HAP-1 (cell line): ENCODE results near the gene BTBD16.

Source experiments
- DNase-seq, 2 experiments: peaks; one replicate each; pipeline ENCODE4 v3.0.0-alpha.2; 2016 to 2020; ENCODE audit warnings: low spot score in 2 of 2
- H3K27me3 ChIP-seq: fragments of 250-450 bp; sonication (Bioruptor Pico); 2 replicates; pipeline ENCODE4 v1.5.1; 2020; ENCODE audit warnings: low read depth, mild to moderate bottlenecking, moderate library complexity
- H3K36me3 ChIP-seq: fragments of 250-450 bp; sonication (Bioruptor Pico); replicated peaks from 2 replicates; pipeline ENCODE4 v1.5.1; 2020; ENCODE audit warnings: mild to moderate bottlenecking
- H3K4me1 ChIP-seq: fragments of 250-450 bp; sonication (Bioruptor Pico); 2 replicates; pipeline ENCODE4 v1.5.1; 2020; ENCODE audit warnings: mild to moderate bottlenecking
- H3K4me3 ChIP-seq: fragments of 250-450 bp; sonication (Bioruptor Pico); 2 replicates; pipeline ENCODE4 v1.5.1; 2020; ENCODE audit warnings: mild to moderate bottlenecking, moderate library complexity
- H3K9me3 ChIP-seq: fragments of 250-450 bp; sonication (Bioruptor Pico); 2 replicates; pipeline ENCODE4 v1.5.1; 2020; ENCODE audit warnings: mild to moderate bottlenecking, moderate library complexity
- in situ Hi-C: fragments of 300-500 bp; cut with MboI; formaldehyde crosslinking; loops from 3 replicates; pipeline ENCODE4 v1.14.3; 2020; ENCODE audit warnings: low sequenced_read_pairs, inconsistent platforms, mixed read lengths

The BTBD16 gene

DNA sequence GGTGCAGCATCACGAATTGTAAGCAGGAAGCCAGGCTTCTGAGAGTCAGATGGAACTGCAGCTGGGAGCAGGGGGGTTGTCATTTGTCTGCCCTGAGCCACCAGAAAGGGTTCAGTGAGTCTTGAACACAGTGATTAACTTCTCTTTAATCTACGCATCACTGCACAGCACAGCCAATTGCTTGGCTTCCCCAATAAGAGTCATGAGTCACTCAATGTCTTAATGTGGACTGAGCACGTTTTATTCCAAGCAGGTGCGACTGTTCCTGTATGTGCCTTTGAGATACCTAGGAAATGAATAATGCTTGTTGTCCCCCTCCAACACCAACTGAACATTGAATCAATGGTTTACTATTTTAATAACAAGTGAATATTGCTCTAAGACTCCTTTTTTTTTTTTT is 77.4 kb downstream of the BTBD16 start:
- no peaks in the 10 kb centered on the region for H3K4me1 ChIP-seq
- no peak overlapping the region for H3K4me3 ChIP-seq
- H3K27me3 ChIP-seq: no peaks in the 10 kb centered on the region
- no peaks in the 10 kb centered on the region for H3K36me3 ChIP-seq
- no peaks in the 10 kb centered on the region for H3K9me3 ChIP-seq
- DNase-seq: no peak
- in situ Hi-C loops: no loop called here

DNA sequence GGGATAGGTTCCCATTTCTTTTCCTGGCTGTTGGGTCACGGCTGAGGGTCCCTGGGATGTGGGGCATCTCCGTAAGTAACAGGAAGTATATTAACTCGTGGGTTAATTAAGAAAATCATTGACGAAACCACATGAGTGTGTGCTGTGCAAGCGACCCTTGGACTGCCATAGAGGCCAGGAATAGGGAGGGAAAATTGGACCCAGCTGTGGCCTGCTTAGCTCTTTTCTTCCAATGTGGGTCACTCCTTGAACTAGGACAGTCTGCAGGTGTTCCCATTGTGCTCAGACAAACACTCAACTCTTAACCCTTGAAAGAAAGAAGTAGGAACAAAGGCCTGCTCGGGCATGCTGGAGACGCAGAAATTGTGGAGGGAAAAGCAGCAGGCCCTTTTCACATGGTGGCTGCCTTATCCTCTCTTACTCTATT is 77.9 kb downstream of the BTBD16 start:
- no peak for DNase-seq
- Histone ChIP-seq H3K36me3 (no peaks in the 10 kb centered on the region), H3K4me3 (no peak overlapping the region), H3K27me3 (no peaks in the 10 kb centered on the region), H3K4me1 (no peaks in the 10 kb centered on the region), H3K9me3 (no peaks in the 10 kb centered on the region)
- in situ Hi-C loops: no loop called here

DNA sequence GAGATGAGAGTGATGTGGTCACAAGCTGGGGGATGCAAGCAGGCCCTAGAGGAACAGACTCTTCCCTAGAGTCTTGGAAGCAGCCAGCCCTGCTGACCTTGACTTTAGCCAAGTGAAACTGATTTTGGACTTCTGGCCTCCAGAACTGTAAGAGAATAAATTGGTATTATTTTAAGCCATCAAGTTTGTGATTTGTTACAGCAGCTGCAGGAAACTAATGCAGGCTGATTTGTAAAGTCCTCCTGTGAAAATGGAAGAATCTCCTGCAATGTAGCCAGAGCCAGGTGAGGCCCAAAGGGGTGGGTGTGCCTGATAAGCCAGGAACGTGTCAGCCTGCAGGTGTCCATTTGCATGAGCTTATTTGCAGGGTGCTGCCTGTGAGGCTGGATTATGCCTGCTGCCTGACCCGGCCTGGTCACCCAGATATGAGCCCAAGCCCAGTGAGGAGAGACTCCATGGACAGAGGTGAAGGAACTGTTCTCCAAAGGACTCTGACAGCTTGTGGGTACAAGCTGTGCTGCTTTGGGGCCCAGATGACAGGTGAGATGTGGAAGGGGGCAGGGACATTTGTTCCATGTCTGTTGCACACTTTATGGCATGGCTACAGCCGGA is 78.8 kb downstream of the BTBD16 start:
- Histone ChIP-seq H3K4me3 (no peak overlapping the region), H3K27me3 (no peaks in the 10 kb centered on the region), H3K4me1 (no peaks in the 10 kb centered on the region), H3K9me3 (no peaks in the 10 kb centered on the region), H3K36me3 (no peaks in the 10 kb centered on the region)
- in situ Hi-C loops: no loop called here
- DNase-seq: no peak

DNA sequence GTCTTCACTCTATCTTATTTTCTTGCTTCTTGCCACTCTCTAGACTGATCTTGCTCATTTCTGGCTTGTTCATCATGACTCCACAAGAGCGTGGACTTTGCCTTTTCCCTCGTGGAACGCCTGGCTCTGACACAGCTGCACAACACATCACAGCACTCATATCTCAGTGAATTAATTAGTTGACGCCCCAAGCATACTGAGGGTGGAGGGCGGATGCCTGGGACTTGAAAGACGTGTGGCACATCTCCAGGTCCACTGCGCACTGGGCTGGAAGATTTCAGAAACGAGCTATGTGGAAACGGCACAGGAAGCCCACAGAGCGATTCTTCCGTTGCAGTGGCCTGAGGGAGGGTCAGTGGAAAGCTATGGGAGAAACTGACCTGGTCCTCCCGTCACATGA is 79.8 kb downstream of the BTBD16 start:
- no peaks in the 10 kb centered on the region for H3K27me3 ChIP-seq
- H3K9me3 ChIP-seq: no peaks in the 10 kb centered on the region
- no peaks in the 10 kb centered on the region for H3K4me1 ChIP-seq
- no peak for DNase-seq
- H3K36me3 ChIP-seq: no peaks in the 10 kb centered on the region
- in situ Hi-C loops: no loop called here
- H3K4me3 ChIP-seq: no peak overlapping the region

DNA sequence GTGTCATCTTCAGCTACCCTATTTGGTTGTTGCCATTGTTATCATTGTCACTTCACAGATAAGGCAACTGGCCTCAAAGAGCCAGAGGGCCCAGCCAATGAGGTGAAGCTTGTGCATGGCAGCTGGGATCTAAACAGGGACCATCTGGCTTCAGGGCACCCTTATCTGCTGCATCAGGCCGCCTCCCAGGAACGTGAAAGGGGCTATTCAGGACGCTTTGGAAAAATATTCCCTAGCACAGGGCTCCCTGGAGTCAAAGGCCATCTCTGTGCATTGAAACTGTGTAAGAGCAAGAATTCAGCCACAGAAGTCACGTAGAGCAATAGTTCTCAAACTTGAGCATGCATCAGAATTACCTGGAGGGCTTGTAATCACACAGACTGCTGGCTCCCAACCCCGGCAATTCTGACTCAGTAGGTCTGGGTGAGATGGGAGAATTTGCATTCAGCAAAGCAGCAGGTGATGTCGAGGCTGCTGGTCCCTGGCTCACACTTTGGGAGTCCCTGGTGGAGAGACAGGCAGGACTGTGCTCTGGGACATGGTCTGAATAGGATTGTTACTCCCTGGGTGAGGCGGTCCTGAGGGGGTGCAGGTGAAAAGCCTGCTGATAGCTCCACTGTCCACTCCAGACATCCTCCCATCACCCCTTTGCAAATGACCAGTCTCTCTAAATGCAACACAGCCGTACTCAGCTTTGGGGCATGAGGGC is 81.9 kb downstream of the BTBD16 start:
- in situ Hi-C loops: no loop called here
- H3K36me3 ChIP-seq: no peaks in the 10 kb centered on the region
- no peaks in the 10 kb centered on the region for H3K9me3 ChIP-seq
- DNase-seq: no peak
- H3K4me3 ChIP-seq: no peak overlapping the region
- H3K27me3 ChIP-seq: no peaks in the 10 kb centered on the region
- no peaks in the 10 kb centered on the region for H3K4me1 ChIP-seq

DNA sequence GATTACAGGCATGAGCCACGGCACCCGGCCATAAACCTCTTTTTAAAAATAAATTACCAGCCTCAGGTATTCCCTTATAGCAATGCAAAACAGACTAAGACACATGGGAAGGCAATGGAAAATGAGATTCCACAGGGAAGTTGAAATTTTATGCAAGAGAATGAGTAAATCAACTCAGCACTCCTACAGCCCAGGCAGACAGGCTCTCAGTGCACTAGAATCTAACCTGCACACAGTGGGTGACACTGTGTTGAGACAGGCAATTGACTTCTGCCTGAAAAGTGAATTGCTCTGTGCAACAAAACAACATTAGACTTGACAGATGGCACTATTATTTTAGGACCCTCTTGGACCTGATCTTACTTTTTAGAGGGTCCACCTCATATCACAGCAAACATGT is 83.3 kb downstream of the BTBD16 start:
- no peaks in the 10 kb centered on the region for H3K9me3 ChIP-seq
- no peaks in the 10 kb centered on the region for H3K27me3 ChIP-seq
- DNase-seq: no peak
- in situ Hi-C loops: no loop called here
- H3K4me3 ChIP-seq: no peak overlapping the region
- no peaks in the 10 kb centered on the region for H3K36me3 ChIP-seq
- H3K4me1 ChIP-seq: no peaks in the 10 kb centered on the region

DNA sequence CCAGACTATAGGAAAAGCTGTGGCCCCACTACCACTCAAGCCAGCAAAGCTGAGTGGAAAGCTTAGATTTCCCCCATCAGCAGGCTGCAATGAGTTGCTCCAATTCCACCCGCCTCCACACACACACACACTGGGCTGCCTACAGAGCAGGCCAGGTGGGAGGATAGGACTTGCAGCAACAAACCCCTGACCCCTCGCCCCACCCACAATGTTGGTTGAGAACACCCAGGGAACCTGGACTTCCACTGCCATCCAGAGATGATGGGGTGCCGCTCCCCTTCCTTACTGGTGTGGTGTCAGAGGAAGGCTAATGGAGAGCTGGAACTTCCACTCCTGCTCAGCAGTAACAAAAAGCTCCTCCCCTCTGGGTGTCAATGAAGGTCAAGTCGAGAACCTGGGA is 86.6 kb downstream of the BTBD16 start:
- DNase-seq: no peak
- no peaks in the 10 kb centered on the region for H3K9me3 ChIP-seq
- in situ Hi-C loops: no loop called here
- no peaks in the 10 kb centered on the region for H3K36me3 ChIP-seq
- H3K4me1 ChIP-seq: no peaks in the 10 kb centered on the region
- no peaks in the 10 kb centered on the region for H3K27me3 ChIP-seq
- H3K4me3 ChIP-seq: no peak overlapping the region

DNA sequence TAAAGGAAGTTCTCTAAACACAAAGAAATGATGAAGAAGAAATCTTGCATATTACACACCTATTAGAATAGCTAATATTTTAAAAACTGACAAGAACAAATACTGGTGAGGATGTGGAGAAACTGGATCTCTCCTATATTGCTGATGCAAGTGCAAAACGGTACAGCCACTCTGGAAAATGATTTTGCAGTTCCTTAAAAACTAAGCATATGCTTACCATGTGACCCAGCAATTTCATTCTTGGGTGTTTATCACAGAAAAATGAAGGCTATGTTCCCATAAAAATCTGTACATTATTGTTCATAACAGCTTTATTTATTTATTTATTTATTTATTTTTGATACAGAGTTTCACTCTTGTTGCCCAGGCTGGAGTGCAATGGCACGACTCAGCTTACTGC is 88.5 kb downstream of the BTBD16 start:
- no peaks in the 10 kb centered on the region for H3K36me3 ChIP-seq
- H3K27me3 ChIP-seq: no peaks in the 10 kb centered on the region
- H3K4me1 ChIP-seq: no peaks in the 10 kb centered on the region
- no peaks in the 10 kb centered on the region for H3K9me3 ChIP-seq
- DNase-seq: no peak
- no peak overlapping the region for H3K4me3 ChIP-seq
- in situ Hi-C loops: no loop called here

DNA sequence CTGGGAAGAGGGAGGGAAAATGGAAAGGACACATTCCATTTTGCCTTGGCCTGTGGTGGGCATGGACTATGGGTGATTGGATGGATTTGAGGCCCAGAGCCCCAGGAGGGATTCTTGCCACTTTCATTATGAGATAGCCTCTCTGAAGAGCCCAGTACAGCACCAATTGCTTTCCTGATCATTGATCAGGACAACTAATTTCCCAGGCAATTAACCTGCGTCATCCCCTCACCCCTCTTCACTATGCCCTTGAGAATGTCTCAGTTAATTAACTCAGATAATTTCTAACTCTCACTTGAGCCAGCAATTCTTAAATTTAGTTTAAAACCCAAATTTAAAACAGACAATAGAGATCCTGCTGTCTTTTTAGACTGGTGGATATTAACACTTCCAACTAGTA is 90.0 kb downstream of the BTBD16 start:
- no peaks in the 10 kb centered on the region for H3K9me3 ChIP-seq
- no peaks in the 10 kb centered on the region for H3K27me3 ChIP-seq
- no peaks in the 10 kb centered on the region for H3K36me3 ChIP-seq
- DNase-seq: no peak
- H3K4me1 ChIP-seq: no peaks in the 10 kb centered on the region
- H3K4me3 ChIP-seq: no peak overlapping the region
- in situ Hi-C loops: no loop called here

DNA sequence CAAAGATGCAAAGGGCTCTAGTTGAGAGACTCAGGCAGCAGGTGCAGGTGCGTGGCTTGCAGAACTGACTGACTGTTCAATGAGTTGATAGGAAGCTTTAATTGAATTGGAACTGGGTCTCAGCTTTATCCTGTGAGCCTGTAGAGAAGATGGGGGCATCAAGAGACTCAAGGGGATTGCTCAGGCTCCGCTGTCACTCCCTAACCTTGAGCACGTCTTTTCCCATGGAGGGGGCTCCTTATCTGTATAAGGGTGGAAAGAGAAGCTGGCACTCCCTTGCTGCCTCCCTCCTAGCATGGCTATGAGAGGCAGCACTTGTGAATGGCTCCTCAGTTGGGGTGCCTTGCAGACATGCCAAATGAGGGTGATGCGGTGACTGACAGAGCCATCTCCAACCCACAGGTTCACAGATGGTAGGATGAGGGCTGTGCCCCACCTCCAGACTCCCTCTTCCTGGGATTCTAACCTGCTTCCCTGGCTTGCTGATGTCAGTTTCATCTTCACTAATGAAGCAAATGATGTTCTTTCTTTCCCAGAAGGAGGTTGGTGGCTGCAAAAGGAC is 91.0 kb downstream of the BTBD16 start:
- H3K9me3 ChIP-seq: no peaks in the 10 kb centered on the region
- no peaks in the 10 kb centered on the region for H3K36me3 ChIP-seq
- no peak for DNase-seq
- H3K4me3 ChIP-seq: no peak overlapping the region
- H3K4me1 ChIP-seq: no peaks in the 10 kb centered on the region
- no peaks in the 10 kb centered on the region for H3K27me3 ChIP-seq
- in situ Hi-C loops: no loop called here

DNA sequence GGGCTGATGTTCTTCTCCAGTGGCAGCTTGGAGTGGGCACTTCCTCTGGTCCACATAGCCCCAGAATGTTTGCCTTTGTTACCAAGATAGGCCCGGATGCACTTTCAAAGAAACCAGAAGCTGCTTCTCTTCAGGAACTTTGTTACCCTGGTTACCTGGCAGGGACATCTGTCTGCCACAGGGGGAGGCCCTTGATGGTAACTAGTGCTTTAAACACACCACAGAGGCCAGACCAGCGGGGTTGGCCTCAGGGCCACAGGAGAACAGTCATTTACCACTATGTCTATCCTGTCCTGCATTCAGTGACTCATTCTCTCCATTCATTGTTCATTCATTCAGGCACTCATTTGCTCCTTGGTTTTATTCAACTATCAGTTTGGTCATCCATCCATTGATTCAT is 91.5 kb downstream of the BTBD16 start:
- H3K27me3 ChIP-seq: peaks cover 2% of the 10 kb centered on the region; the same call in 1 of the 2 replicates
- H3K4me3 ChIP-seq: no peak overlapping the region
- H3K36me3 ChIP-seq: no peaks in the 10 kb centered on the region
- in situ Hi-C loops: no loop called here
- no peak for DNase-seq
- no peaks in the 10 kb centered on the region for H3K9me3 ChIP-seq
- no peaks in the 10 kb centered on the region for H3K4me1 ChIP-seq

DNA sequence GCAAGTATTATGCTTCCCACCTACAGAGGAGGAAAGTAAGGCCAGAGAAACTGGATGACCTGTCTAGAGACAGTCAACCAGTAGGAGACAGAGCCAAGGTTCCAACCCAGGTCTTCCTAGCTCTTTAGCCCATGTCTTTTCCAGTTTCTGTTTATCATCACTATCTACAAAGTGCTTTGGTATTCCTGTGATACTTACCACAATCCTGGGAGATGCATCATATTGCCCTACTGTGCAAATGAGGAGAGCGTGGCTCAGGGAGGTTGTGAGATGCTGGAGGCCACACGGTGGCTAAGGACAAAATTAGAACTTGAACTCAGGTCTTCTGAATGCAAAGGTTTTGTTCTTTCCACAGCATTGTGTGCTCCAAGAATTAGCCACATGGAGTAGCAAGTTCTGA is 92.2 kb downstream of the BTBD16 start:
- H3K4me1 ChIP-seq: no peaks in the 10 kb centered on the region
- no peaks in the 10 kb centered on the region for H3K36me3 ChIP-seq
- no peak for DNase-seq
- no peaks in the 10 kb centered on the region for H3K9me3 ChIP-seq
- in situ Hi-C loops: no loop called here
- H3K27me3 ChIP-seq: peaks cover 4% of the 10 kb centered on the region; the same call in 1 of the 2 replicates
- H3K4me3 ChIP-seq: no peak overlapping the region

DNA sequence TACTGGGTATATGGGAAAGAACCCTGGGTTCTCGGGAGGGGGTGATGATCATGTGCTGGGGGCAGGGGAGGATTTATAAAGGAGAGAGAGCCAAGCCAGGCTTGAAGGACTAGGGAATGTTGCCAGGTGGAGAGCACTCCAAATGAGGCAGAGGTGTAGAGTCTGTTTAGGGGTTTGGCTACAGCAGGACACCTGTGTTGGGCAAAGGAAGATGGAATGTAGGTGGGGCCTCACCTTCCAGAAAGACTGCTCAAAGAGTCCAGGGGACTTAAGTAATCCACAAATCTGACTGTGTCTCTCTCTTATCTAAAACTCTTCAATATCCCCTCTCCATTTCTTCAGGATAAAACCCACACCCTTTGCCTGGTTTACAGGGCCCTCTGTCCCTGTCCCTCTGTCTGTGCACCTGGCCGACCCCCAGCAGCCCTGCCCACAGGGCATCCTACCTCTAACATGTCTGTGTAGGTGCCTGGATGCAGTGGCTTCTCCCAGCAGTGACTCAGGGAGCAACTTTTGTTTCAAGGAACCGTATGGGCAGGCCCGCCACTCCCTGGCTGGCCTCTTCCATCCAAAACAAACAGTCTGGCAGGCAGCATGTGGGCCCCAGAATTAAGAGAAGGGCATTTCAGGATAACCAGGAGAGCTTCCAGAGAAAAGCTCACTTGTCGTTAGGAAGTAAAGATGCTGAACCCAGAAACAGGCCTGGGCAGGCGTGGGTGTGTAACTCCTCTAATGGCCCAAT is 92.8 kb downstream of the BTBD16 start:
- no peaks in the 10 kb centered on the region for H3K4me1 ChIP-seq
- no peaks in the 10 kb centered on the region for H3K36me3 ChIP-seq
- no peaks in the 10 kb centered on the region for H3K9me3 ChIP-seq
- DNase-seq: no peak
- no peak overlapping the region for H3K4me3 ChIP-seq
- peaks cover 4% of the 10 kb centered on the region; the same call in 1 of the 2 replicates for H3K27me3 ChIP-seq
- in situ Hi-C loops: no loop called here
